HCT116 (cell line): ENCODE data around the gene PRTG. TPM values are rescaled to one million over a fixed set of nuclear protein-coding genes. Genes with fewer than 3 reads are reported as not detected.

ENCODE experiments used
- ATAC-seq: fragments of 200-7000 bp; cut with Tn5 transposase; 2 replicates; pipeline ENCODE4 v1.9.1; 2020; ENCODE audit warnings: mild to moderate bottlenecking, moderate library complexity
- BruUV-seq: library from RNA; stranded (reverse); fragments of 400-500 nt; replicated peaks from 2 replicates; lab custom pipeline; 2021; lab: Mats Ljungman, UMichigan
- CTCF ChIA-PET: fragments of 300-600 bp; sonication (Branson Sonifier 250); formaldehyde crosslinking; loops from one replicate; lab custom pipeline; 2021; ENCODE audit warnings: antibody characterized with exemption; lab: Charles Lee
- POLR2A ChIA-PET: fragments of 300-600, 350-600 bp; sonication (Branson Sonifier 250); formaldehyde crosslinking; loops from one replicate; lab custom pipeline; 2021; ENCODE audit warnings: antibody characterized with exemption; lab: Charles Lee
- RAD21 ChIA-PET, 2 experiments: fragments of 300-600 bp; sonication (Branson Sonifier 250); formaldehyde crosslinking; loops; one replicate each; lab custom pipeline; 2023; ENCODE audit warnings: low total read pairs in 2 of 2; ENCODE audit not compliant: uncharacterized antibody in 2 of 2, unreplicated experiment in 2 of 2, low non-redundant PET in 1 of 2; lab: Charles Lee
- DNase-seq: peaks from one replicate; pipeline ENCODE4 v3.0.0-alpha.2; 2010; ENCODE audit warnings: low read depth, low spot score
- H2AFZ ChIP-seq: fragments of 200-600 bp; shearing (Covaris generic), sonication (generic); 2 replicates; pipeline ENCODE4 v1.6.1; 2017; ENCODE audit warnings: low read depth, mixed run types, mixed read lengths, antibody characterized with exemption, low read length; ENCODE audit not compliant: poor library complexity, severe bottlenecking
- H3K27ac ChIP-seq: 2 replicates; pipeline ENCODE4 v1.5.1; 2012; ENCODE audit warnings: low read depth, low read length
- H3K27me3 ChIP-seq: fragments of 200-600 bp; sonication (generic); 2 replicates; pipeline ENCODE4 v1.6.1; 2016; ENCODE audit warnings: mixed run types, low read length, mixed read lengths; ENCODE audit not compliant: insufficient read depth
- H3K36me3 ChIP-seq, 2 experiments: fragments of 200-500 bp in 1 of 2; fragments of 200-600 bp in 1 of 2; sonication (Bioruptor generic) in 1 of 2; sonication (generic) in 1 of 2; 2 replicates each; pipeline versions ENCODE4 v1.5.1 to v1.6.1; 2014 to 2016; ENCODE audit warnings: low read length in 2 of 2, inconsistent platforms in 1 of 2, mixed read lengths in 1 of 2, mixed run types in 1 of 2; ENCODE audit not compliant: insufficient read depth in 2 of 2, control insufficient read depth in 1 of 2
- H3K4me1 ChIP-seq, 2 experiments: fragments of 200-600 bp in 1 of 2; sonication (generic) in 1 of 2; 2 replicates each; pipeline versions ENCODE4 v1.5.1 to v1.6.1; 2012 to 2017; ENCODE audit warnings: low read length in 2 of 2, inconsistent platforms in 1 of 2, mild to moderate bottlenecking in 1 of 2, mixed read lengths in 1 of 2, mixed run types in 1 of 2, moderate library complexity in 1 of 2; ENCODE audit not compliant: insufficient read depth in 2 of 2, control insufficient read depth in 1 of 2
- H3K4me2 ChIP-seq: fragments of 200-600 bp; sonication (generic); 2 replicates; pipeline ENCODE4 v1.6.1; 2017; ENCODE audit warnings: mixed run types, low read length, mixed read lengths
- H3K4me3 ChIP-seq, 2 experiments: fragments of 200-600 bp in 1 of 2; sonication (generic) in 1 of 2; replicated peaks in 1 of 2; 2 replicates each; pipeline ENCODE4 v1.5.1; 2011 to 2016; ENCODE audit warnings: low read length in 2 of 2, control low read depth in 1 of 2, low read depth in 1 of 2, mild to moderate bottlenecking in 1 of 2, mixed read lengths in 1 of 2, mixed run types in 1 of 2
- H3K79me2 ChIP-seq: fragments of 200-600 bp; sonication (generic); 2 replicates; pipeline ENCODE4 v1.6.1; 2017; ENCODE audit warnings: mild to moderate bottlenecking, mixed run types, low read length, moderate library complexity, mixed read lengths; ENCODE audit not compliant: insufficient read depth
- H3K9ac ChIP-seq: fragments of 200-600 bp; sonication (generic); 2 replicates; pipeline ENCODE4 v1.6.1; 2016; ENCODE audit warnings: low read length, mixed read lengths
- H3K9me2 ChIP-seq: fragments of 200-600 bp; sonication (generic), shearing (Covaris generic); 2 replicates; pipeline ENCODE4 v1.6.1; 2017; ENCODE audit warnings: mixed run types, mild to moderate bottlenecking, moderate library complexity; ENCODE audit not compliant: insufficient read depth
- H3K9me3 ChIP-seq, 2 experiments: fragments of 200-500 bp in 1 of 2; fragments of 200-600 bp in 1 of 2; sonication (Bioruptor generic) in 1 of 2; sonication (generic) in 1 of 2; 2 replicates each; pipeline ENCODE4 v1.6.1; 2014 to 2017; ENCODE audit warnings: low read length in 2 of 2, mixed read lengths in 2 of 2, inconsistent platforms in 1 of 2, low read depth in 1 of 2, mild to moderate bottlenecking in 1 of 2, mixed run types in 1 of 2, moderate library complexity in 1 of 2; ENCODE audit not compliant: control insufficient read depth in 1 of 2, insufficient read depth in 1 of 2
- H4K20me1 ChIP-seq: fragments of 200-600 bp; sonication (generic), shearing (Covaris generic); 2 replicates; pipeline ENCODE4 v1.6.1; 2017; ENCODE audit warnings: mixed run types, mild to moderate bottlenecking, moderate library complexity; ENCODE audit not compliant: insufficient read depth
- CEBPB ChIP-seq: IDR thresholded peaks from 2 replicates; pipeline ENCODE4 v1.6.1; 2012; ENCODE audit warnings: low read depth
- EGR1 ChIP-seq: IDR thresholded peaks from 2 replicates; pipeline ENCODE4 v1.6.1; 2012; ENCODE audit warnings: low read depth
- ELF1 ChIP-seq: IDR thresholded peaks from 2 replicates; pipeline ENCODE4 v1.6.1; 2012; ENCODE audit warnings: low read depth, borderline replicate concordance
- EZH2 ChIP-seq: fragments of 200-600 bp; sonication (generic); IDR thresholded peaks from 2 replicates; pipeline ENCODE4 v1.6.1; 2017; ENCODE audit warnings: antibody characterized with exemption, mixed run types
- EZH2phosphoT487 ChIP-seq: fragments of 200-600 bp; IDR thresholded peaks from 2 replicates; pipeline ENCODE4 v1.6.1; 2018; ENCODE audit warnings: antibody characterized with exemption, borderline replicate concordance
- FOSL1 ChIP-seq: IDR thresholded peaks from 2 replicates; pipeline ENCODE4 v1.6.1; 2012; ENCODE audit warnings: low read depth
- POLR2A ChIP-seq: IDR thresholded peaks from 2 replicates; pipeline ENCODE4 v1.7.0; 2011; ENCODE audit warnings: borderline replicate concordance; ENCODE audit not compliant: insufficient read depth, insufficient read length; ENCODE audit errors: extremely low read depth
- POLR2AphosphoS5 ChIP-seq: IDR thresholded peaks from 2 replicates; pipeline ENCODE4 v1.6.1; 2011; ENCODE audit warnings: mild to moderate bottlenecking, low read depth, low read length, moderate library complexity
- RAD21 ChIP-seq: IDR thresholded peaks from 2 replicates; pipeline ENCODE4 v1.6.1; 2012; ENCODE audit warnings: low read depth, mild to moderate bottlenecking
- SIN3A ChIP-seq: IDR thresholded peaks from 2 replicates; pipeline ENCODE4 v1.6.1; 2012; ENCODE audit warnings: low read depth
- SP1 ChIP-seq: IDR thresholded peaks from 2 replicates; pipeline ENCODE4 v1.6.1; 2012; ENCODE audit warnings: low read depth
- SRF ChIP-seq: IDR thresholded peaks from 2 replicates; pipeline ENCODE4 v1.6.1; 2012; ENCODE audit warnings: low read depth
- TCF7L2 ChIP-seq: IDR thresholded peaks from 2 replicates; pipeline ENCODE4 v1.7.0; 2011; ENCODE audit warnings: borderline replicate concordance, inconsistent platforms; ENCODE audit not compliant: insufficient read depth, insufficient read length; ENCODE audit errors: extremely low read depth
- ZFX ChIP-seq: fragments of 450-650 bp; IDR thresholded peaks from 2 replicates; pipeline ENCODE4 v1.6.1; 2017
- ZNF274 ChIP-seq: fragments of 200-500 bp; sonication (Bioruptor generic); IDR thresholded peaks from 2 replicates; pipeline ENCODE4 v1.6.1; 2014; ENCODE audit warnings: mild to moderate bottlenecking, low read depth, low read length, inconsistent platforms
- intact Hi-C: fragments of 100-400 bp; cut with micrococcal nuclease; formaldehyde crosslinking; loops from 2 replicates; pipeline ENCODE4 v1.10.0; 2022
- total RNA-seq: library from RNA; stranded (reverse); gene quantifications from one replicate; pipeline ENCODE4 v1.2.1, GENCODE V29; 2021; ENCODE audit not compliant: unreplicated experiment
- TF ChIP-seq, protein P1 (sequence below): IDR thresholded peaks from 2 replicates; pipeline ENCODE4 v1.6.1; 2012; ENCODE audit warnings: low read depth
- TF ChIP-seq, protein P2 (sequence below), 3 experiments: fragments of 200-600 bp in 1 of 3; sonication (generic) in 1 of 3; IDR thresholded peaks in 2 of 3; conservative IDR thresholded peaks in 1 of 3; 2 replicates each; pipeline ENCODE4 v1.5.1; 2012 to 2017; ENCODE audit warnings: low read depth in 2 of 3, low read length in 2 of 3, antibody characterized with exemption in 1 of 3, borderline replicate concordance in 1 of 3, control low read depth in 1 of 3, mild to moderate bottlenecking in 1 of 3, mixed read lengths in 1 of 3, mixed run types in 1 of 3, moderate library complexity in 1 of 3; ENCODE audit not compliant: insufficient read depth in 1 of 3
- TF ChIP-seq, protein P3 (sequence below): IDR thresholded peaks from 2 replicates; pipeline ENCODE4 v1.6.1; 2012
- TF ChIP-seq, protein P4 (sequence below): IDR thresholded peaks from 2 replicates; pipeline ENCODE4 v1.6.1; 2012

PRTG gene
- total RNA-seq, 1 experiment from 2014 or later: not detected

DNA sequence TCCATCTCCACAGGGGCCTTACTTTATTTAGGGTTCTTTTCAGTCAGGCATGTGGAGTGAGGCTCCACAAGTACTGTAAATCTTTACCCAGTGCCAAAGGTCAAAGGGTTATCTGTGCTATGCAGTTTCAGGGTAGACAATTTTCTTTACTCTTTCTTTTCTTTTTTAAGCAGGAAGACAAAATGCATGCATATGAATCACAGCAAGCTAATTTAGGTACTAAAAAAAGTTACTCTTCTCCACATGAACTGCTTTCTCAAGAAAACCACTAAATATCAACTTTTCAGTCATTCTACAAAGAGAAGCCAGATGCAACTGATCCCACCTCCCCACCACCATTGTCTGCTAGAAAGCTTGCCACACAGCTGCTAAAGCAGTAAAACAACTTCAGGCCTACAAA, 81.5 kb downstream of the PRTG start:
- H3K27me3 ChIP-seq: no peaks in the 10 kb centered on the region
- no peaks in the 10 kb centered on the region for H3K79me2 ChIP-seq
- H3K4me1 ChIP-seq: no peaks in the 10 kb centered on the region
- ChIA-PET CTCF (no interaction called here), RAD21 (no interaction called here), POLR2A (no interaction called here)
- ATAC-seq: no peak
- H3K9me2 ChIP-seq: no peaks in the 10 kb centered on the region
- no peak overlapping the region for H3K4me2 ChIP-seq
- H4K20me1 ChIP-seq: no peaks in the 10 kb centered on the region
- no peaks in the 10 kb centered on the region for H3K36me3 ChIP-seq
- no peak overlapping the region for H3K4me3 ChIP-seq
- no TSS peak for BruUV-seq
- DNase-seq: no peak
- H3K27ac ChIP-seq: no peak overlapping the region
- H3K9me3 ChIP-seq: no peaks in the 10 kb centered on the region
- intact Hi-C loops: no loop called here
- no peak overlapping the region for H2AFZ ChIP-seq
- TF ChIP-seq, protein P1, sequence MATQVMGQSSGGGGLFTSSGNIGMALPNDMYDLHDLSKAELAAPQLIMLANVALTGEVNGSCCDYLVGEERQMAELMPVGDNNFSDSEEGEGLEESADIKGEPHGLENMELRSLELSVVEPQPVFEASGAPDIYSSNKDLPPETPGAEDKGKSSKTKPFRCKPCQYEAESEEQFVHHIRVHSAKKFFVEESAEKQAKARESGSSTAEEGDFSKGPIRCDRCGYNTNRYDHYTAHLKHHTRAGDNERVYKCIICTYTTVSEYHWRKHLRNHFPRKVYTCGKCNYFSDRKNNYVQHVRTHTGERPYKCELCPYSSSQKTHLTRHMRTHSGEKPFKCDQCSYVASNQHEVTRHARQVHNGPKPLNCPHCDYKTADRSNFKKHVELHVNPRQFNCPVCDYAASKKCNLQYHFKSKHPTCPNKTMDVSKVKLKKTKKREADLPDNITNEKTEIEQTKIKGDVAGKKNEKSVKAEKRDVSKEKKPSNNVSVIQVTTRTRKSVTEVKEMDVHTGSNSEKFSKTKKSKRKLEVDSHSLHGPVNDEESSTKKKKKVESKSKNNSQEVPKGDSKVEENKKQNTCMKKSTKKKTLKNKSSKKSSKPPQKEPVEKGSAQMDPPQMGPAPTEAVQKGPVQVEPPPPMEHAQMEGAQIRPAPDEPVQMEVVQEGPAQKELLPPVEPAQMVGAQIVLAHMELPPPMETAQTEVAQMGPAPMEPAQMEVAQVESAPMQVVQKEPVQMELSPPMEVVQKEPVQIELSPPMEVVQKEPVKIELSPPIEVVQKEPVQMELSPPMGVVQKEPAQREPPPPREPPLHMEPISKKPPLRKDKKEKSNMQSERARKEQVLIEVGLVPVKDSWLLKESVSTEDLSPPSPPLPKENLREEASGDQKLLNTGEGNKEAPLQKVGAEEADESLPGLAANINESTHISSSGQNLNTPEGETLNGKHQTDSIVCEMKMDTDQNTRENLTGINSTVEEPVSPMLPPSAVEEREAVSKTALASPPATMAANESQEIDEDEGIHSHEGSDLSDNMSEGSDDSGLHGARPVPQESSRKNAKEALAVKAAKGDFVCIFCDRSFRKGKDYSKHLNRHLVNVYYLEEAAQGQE: no peak
- TF ChIP-seq ZFX (no peak), SP1 (no peak), EZH2 (no peak), EGR1 (no peak), FOSL1 (no peak), SIN3A (no peak), SRF (no peak), RAD21 (no peak), POLR2A (no peak), TCF7L2 (no peak), EZH2phosphoT487 (no peak), ZNF274 (no peak), ELF1 (no peak), CEBPB (no peak), POLR2AphosphoS5 (no peak)
- TF ChIP-seq, protein P2, sequence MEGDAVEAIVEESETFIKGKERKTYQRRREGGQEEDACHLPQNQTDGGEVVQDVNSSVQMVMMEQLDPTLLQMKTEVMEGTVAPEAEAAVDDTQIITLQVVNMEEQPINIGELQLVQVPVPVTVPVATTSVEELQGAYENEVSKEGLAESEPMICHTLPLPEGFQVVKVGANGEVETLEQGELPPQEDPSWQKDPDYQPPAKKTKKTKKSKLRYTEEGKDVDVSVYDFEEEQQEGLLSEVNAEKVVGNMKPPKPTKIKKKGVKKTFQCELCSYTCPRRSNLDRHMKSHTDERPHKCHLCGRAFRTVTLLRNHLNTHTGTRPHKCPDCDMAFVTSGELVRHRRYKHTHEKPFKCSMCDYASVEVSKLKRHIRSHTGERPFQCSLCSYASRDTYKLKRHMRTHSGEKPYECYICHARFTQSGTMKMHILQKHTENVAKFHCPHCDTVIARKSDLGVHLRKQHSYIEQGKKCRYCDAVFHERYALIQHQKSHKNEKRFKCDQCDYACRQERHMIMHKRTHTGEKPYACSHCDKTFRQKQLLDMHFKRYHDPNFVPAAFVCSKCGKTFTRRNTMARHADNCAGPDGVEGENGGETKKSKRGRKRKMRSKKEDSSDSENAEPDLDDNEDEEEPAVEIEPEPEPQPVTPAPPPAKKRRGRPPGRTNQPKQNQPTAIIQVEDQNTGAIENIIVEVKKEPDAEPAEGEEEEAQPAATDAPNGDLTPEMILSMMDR (IDR thresholded peaks at IDR 0.05 in 2 of 3, conservative IDR thresholded peaks at IDR 0.05 in 1 of 3; ENCODE audit: borderline replicate concordance in 1 of 3, insufficient read depth in 1 of 3, low read depth in 2 of 3, low read length in 2 of 3): no peak
- TF ChIP-seq, protein P3, sequence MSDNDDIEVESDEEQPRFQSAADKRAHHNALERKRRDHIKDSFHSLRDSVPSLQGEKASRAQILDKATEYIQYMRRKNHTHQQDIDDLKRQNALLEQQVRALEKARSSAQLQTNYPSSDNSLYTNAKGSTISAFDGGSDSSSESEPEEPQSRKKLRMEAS: no peak
- TF ChIP-seq, protein P4, sequence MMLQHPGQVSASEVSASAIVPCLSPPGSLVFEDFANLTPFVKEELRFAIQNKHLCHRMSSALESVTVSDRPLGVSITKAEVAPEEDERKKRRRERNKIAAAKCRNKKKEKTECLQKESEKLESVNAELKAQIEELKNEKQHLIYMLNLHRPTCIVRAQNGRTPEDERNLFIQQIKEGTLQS: no peak
- no peak overlapping the region for H3K9ac ChIP-seq
